WTC11 (cell line): ENCODE data around the gene OR5T1. TPM values are rescaled to one million over a fixed set of nuclear protein-coding genes. Genes with fewer than 3 reads are reported as not detected.

ENCODE experiments used
- GABPB1 ChIP-seq: sonication (generic); formaldehyde crosslinking; IDR thresholded peaks from 2 replicates; pipeline ENCODE4 v1.8.1; 2023; ENCODE audit warnings: mild to moderate bottlenecking, missing genetic modification reagents
- STAT6 ChIP-seq: sonication (generic); formaldehyde crosslinking; conservative IDR thresholded peaks from 2 replicates; pipeline ENCODE4 v1.8.1; 2023; ENCODE audit warnings: mild to moderate bottlenecking, low read depth, missing genetic modification reagents, moderate library complexity
- total RNA-seq: library from RNA; stranded (reverse); gene quantifications from 3 replicates; pipeline ENCODE4 v1.2.3, GENCODE V29; 2021

The OR5T1 gene
- total RNA-seq, 1 experiment from 2014 or later = not detected

GRCh38 chr11:56314844-56315243, 40.9 kb downstream of the OR5T1 start, which contains the start of gene OR8K3 (continued):
- no peak for TF ChIP-seq STAT6 (CRISPR knock-in tag)
- no peak for TF ChIP-seq GABPB1 (CRISPR knock-in tag)

Other genes starting within 250 kb of the OR5T1 start
- gene OR5AS1, start 246.5 kb upstream of the OR5T1 start, total RNA-seq = 0.02 TPM in 1 of 3 replicates, not detected in the others
- not detected in 3 replicates for gene OR8I2, start 180.8 kb upstream of the OR5T1 start, total RNA-seq
- gene OR8H2, start 170.5 kb upstream of the OR5T1 start, total RNA-seq = not detected in 3 replicates
- gene OR8H3, start 151.8 kb upstream of the OR5T1 start, total RNA-seq = not detected in 3 replicates
- not detected in 3 replicates for gene OR8J3, start 134.0 kb upstream of the OR5T1 start, total RNA-seq
- not detected in 3 replicates for gene OR8K5, start 113.8 kb upstream of the OR5T1 start, total RNA-seq
- not detected in 3 replicates for gene OR5J2, start 97.5 kb upstream of the OR5T1 start, total RNA-seq
- gene OR5T2, start 39.9 kb upstream of the OR5T1 start, total RNA-seq = not detected in 3 replicates
- gene OR5T3, start 21.9 kb upstream of the OR5T1 start, total RNA-seq = not detected in 3 replicates
- gene OR8H1, start 18.1 kb downstream of the OR5T1 start, total RNA-seq = not detected in 3 replicates
- gene OR8K3, start 41.0 kb downstream of the OR5T1 start, total RNA-seq = not detected in 3 replicates
- not detected in 3 replicates for gene OR8K1, start 71.9 kb downstream of the OR5T1 start, total RNA-seq
- gene OR8J1, start 80.1 kb downstream of the OR5T1 start, total RNA-seq = not detected in 3 replicates
- gene OR8U1, start 101.5 kb downstream of the OR5T1 start, total RNA-seq = not detected in 3 replicates
- not detected in 3 replicates for gene OR5AL1, start 138.5 kb downstream of the OR5T1 start, total RNA-seq
- not detected in 3 replicates for gene OR5M3, start 199.2 kb downstream of the OR5T1 start, total RNA-seq
- not detected in 3 replicates for gene OR5M8, start 217.2 kb downstream of the OR5T1 start, total RNA-seq